ENCODE measurements around the gene ZMYND8.
A peak's percentile ranks its signal among the peaks of the same experiment; 100 is the strongest.
"Not testable (repeated sequence)": the region's sequence is repeated elsewhere in the genome, so short reads cannot be mapped to it uniquely, and the experiment has no call there.

ZMYND8 gene

DNA sequence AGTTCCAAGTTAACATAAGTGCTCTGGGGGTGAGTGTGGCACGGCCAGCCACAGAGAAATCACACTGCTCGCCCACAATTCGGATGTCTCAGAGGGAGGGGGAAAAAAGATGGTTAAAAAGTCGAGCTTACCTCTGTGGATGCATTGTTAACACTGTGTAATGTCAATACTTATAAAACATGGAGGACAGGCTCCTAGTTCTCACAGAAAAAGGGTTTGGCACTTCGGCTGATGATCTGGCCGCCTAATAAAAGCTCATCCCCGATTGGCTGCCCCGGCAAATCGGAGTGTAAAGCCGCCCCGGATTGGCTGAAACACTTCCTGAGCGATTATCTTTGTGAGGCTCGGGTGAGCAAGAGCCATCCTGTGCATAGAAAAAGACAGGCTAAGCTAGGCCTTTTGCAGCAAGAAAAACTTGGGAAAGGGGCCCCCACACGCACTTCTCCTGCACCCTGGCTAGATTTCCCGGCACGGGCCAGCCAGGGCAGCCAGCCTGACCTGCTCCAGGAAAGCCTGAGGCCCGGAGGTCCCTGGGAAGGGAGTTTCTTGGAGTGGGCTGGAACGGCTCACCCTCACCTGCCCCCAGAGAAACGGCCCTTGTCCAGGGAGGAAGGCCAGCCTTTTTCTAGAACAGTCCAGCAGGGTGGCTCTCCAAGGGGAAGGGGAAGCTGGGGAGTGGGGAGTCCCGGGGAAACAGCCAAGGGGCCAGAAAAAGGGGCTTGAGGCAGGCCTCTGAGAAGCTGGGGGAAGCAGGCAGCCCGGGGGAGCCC is at the start of gene ZMYND8:
ZMYND8 (minus strand) TSS at position 174 of the 770 bp plus-strand sequence; CDS start at position 145, 29 bp downstream.
- DNase-seq = peak; percentile 100

DNA sequence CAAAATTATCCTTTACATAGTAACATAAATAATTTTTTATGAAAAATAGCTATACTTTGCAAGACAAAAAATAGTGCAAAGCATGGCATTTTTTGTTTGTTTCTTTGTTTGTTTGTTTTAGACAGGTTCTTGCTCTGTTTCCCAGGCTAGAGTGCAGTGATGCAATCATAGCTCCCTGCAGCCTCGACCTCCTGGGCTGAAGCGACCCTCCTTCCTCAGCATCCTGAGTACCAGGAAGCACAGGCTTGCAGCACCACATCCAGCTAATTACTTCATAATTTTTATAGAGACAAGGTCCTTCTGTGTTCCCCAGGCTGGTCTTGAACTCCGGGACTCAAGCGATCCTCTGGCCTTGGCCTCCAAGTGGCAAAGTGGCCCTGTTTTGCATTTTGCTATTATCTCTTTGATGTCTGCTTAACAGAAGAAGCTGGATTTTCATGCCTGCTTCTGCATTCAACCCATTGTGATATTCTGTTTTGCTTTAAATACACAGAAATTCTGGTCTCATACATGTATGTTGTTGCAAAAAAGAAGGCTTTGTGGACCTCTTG is 49.4 kb upstream of the ZMYND8 start:
- DNase-seq = no peak

DNA sequence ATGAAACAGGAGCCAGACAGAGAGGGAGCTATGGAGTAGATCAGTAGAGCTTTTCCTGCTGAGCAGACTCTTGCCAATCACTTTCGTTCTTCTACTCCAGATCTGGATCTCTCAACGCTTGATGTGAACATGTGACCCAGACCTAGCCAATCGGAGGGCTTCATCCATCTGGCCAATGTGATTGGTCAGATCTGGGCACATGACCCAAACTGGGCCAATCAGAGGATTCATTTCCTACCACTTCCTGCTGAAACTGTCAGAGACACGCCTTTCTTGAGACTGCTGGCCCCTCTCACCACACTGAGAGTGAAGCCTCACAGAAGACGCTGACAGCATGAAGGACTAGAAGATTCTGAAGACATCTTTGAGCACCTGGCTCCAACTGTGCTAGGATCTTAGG is 44.2 kb upstream of the ZMYND8 start:
- DNase-seq = no peak

DNA sequence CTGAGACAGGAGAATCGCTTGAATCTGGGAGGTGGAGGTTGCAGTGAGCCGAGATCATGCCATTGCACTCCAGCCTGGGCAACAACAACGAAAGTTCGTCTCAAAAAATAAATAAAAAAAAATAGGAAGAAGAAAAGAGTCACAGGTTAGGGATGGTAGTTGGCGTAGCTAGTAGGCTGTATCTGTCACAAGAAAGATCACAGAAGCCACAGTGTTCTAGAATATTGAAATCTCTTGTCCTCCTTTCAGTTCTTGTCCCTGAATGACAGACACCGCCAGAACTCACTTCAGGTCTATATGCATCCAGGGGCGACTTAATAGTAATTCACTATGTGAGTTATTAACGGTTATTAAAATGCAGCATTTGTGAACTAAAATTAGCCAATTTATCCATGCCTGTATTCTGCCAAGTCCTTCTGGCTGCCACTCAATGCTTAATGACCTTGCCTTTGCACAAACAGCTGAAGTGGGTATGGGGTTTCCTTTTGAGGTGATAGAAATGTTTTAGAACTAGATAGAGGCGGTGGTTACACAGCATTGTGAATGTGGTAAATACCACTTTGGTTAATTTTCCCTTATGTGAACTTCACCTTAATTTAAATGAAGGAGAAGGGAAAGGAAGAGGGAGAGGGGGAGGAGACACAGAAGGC is 41.3 kb upstream of the ZMYND8 start:
- no peak for DNase-seq

DNA sequence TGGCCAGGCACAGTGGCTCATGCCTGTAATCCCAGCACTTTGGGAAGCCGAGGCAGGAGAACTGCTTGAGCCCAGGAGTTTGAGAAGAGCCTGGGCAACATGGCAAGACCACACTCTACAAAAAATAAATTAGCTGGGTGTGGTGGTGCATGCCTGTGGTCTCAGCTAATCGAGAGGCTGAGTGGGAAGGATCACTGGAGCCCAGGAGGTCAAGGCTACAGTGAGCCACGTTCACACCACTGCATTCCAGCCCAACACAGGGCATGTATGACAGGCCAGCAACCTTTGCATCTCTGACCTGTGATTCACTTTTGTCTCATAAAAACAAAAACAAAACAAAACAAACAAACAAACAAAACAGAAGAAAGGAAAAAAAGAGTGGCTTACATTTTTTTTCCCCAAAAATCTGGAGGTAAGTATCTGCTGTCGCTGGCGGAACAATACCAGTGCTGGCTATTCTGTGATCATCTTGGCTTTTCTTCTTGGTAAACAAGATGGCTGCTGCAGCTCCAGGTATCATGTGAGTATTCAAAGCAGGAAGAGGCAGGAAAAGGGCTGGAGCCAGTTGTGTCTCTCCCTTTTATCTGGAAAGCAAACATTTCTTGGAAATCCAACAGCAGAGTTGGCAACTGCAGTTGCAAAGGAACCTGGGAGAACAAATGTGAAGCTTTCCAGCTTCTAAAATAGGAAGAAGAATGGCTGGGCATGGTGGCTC is 40.4 kb upstream of the ZMYND8 start:
- DNase-seq = no peak

DNA sequence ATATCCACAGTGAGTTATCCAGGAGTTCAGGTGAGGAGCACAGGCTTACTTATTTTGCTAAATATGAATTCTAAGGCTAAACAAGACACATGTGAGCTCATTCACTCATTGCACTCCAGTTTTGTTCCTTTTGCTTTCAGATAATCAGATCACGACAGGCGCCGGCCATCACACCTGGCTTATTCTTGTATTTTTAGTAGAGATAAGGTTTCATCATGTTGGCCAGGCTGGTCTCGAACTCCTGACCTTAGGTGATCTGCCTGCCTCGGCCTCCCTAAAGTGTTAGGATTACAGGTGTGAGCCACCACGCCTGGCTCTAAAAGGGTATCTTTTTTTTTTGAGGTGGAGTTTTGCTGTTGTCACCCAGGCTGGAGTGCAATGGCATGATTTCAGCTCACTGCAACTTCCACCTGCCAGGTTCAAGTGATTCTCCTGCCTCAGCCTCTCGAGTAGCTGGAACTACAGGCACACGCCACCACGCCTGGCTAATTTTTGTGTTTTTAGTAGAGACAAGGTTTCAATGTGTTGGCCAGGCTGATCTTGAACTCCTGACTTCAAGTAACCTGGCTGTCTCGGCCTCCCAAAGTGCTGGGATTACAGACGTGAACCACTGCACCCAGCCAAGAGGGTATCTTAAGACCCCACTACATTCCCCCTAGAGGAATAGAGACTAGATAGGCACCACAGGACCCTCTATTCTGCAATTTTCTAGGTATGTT is 37.5 kb upstream of the ZMYND8 start:
- not testable (repeated sequence) for DNase-seq

DNA sequence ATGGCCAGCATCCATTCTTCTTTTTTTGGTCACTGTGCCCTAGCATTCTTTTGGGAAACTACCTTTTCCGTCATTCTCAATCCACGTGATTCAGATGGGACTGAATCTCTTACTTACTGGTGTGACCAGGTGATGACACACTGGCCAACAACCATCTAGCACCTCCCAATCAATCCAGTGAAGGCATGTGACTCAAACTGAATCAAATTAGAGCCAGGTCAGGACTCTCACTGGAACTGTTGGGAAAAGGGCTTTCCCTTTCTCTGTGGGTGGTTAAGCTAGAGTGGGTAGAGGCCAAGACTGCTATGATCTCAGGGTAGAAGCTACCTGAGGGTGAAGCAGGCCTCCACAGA is 36.2 kb upstream of the ZMYND8 start:
- DNase-seq = no peak

DNA sequence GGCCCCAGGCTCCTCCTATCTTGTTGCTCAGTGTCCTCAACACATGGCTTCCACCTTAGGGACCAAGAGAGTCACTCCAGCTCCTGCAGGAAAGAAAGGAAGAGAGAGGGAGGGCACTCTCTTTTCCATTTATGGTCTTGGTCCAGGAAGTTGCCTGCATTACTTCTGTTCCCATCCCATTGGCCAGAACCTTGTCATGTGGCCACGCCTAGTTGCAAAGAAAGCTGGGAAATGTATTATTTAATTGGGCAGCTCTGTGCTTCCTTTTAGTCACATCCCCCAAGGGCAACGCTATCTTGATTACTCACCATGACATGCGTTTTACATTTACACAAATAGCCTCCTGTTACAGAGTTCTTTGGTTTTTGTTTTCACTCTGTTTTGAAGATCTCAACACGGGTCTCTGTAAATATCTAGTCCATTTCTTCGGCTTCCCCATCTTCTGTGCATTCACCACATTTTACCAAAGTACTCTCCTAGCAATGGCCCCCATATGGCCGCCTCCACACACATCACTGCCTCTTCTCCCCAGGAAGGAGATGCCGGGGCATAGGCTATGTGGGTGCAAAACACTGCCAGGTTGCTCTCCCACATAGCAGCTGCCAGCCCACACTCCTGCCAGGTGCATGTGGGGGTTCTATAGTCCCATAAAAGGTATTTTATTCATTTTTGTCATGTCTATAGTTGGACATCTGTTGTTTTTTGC is 35.7 kb upstream of the ZMYND8 start:
- no peak for DNase-seq

DNA sequence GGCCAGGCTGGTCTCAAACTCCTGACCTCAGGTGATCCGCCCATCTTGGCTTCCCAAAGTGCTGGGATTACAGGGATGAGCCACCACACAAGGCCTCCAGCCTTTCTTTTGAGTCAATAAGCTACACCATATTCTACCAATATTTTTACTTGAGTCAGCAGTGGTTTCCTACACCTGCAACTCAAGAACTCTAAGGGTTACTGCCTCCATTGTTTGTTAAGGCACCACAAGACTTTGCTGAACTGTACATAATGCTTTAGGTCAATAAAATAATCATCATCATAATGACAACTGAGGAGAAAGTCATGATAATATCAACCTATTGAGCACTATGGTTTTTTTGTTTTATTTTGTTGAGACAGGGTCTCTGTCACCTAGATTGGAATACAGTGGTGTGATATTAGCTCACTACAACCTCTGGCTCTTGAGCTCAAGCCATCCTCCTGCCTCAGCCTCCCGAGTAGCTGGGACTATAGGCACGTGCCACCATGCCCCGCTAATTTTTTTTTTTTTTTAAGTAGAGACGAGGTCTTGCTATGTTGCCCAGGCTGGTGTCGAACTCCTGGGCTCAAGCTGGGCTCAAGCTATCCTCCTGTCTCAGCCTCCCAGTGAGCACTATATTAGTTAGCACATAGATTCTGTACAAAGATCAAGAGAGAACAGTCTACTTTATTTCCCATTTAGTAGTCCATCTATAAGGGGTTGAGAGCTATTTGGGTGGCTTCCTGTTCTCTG is 34.9 kb upstream of the ZMYND8 start:
- DNase-seq = no peak

DNA sequence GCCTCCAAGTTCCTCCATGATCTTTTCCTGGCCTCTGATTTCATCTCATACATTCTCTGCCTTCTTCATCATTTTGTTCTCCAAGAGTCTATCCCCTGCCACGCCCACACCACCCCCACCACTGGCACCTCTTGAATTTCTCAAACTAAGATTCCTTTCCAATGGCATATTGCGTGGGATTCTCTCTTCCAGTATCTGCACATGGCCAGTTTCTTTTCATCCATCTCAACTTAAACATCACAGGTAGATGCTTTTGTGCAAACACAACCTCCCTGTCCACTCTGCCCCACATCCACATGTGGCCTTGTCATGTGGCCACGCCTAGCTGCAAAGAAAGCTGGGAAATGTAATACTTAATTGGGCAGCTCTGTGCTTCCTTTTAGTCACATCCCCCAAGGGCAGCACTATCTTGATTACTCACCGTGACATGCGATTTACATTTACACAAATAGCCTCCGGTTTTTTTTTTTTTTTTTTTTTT is 33.4 kb upstream of the ZMYND8 start:
- no peak for DNase-seq

DNA sequence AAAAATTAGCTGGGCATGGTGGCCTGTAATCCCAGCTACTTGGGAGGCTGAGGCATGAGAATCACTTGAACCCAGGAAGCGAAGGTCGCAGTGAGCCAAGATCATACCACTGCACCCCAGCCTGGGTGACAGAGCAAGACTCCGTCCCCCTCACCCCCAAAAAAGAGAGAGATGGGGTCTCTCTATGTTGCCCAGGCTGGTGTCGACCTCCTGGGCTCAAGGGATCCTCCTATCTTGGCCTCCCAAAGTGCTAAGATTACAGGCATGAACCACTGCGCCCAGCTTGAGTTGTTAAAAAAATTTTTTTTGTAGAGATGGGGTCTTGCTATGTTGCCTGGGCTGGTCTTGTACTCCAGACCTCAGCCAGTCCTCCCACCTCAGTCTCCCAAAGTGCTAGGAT is 29.5 kb upstream of the ZMYND8 start:
- DNase-seq = not testable (repeated sequence)

DNA sequence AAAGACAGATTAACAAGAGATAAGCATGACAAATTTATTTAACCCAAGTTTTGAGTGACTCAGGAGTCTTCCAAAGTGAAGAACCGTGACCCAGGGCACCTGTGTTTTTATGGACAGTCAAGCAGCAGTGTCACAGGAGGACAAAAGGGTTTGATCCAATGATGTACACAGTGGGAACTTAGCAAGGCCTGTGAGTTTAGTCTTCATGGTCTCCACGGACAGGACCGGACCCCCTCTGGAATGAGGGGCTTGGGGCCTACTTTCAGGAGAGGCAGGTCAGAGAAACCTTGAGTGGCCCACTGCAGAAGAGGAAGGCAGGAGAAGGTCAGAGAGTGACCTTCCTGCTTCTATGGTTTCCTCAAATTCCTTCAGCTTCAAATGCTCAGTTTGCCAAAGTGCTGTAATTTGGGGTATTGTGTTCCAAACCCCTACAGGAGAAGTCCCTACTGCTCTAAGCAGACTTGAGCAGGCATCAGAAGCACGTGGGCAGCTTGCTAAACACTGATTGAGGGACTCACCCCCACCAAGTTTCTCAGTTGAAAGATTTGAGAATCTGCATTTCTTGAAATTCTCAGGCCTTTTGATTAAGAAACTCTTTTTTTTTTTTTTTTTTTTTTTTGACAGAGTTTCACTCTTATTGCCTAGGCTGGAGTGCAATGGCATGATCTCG is 26.4 kb upstream of the ZMYND8 start:
- no peak for DNase-seq

DNA sequence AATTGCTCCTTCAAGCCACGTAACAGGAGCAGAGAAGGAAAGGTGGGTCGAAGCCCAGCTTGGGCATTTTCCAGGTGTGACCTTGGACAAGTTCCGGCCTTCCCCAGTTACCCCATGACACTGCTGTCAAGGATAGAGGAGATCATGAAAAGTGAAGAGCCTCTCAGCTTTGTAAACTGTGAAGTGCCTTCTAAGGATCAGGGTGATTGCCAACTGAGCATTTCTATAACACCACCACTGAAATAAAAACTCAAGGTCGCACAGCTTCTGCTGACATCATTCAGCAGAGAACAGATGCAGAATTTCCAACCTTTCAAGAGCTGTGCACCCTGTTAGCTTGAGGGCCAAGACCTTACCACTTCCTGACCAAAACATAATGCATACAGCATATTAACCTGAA is 24.0 kb upstream of the ZMYND8 start:
- DNase-seq = no peak

DNA sequence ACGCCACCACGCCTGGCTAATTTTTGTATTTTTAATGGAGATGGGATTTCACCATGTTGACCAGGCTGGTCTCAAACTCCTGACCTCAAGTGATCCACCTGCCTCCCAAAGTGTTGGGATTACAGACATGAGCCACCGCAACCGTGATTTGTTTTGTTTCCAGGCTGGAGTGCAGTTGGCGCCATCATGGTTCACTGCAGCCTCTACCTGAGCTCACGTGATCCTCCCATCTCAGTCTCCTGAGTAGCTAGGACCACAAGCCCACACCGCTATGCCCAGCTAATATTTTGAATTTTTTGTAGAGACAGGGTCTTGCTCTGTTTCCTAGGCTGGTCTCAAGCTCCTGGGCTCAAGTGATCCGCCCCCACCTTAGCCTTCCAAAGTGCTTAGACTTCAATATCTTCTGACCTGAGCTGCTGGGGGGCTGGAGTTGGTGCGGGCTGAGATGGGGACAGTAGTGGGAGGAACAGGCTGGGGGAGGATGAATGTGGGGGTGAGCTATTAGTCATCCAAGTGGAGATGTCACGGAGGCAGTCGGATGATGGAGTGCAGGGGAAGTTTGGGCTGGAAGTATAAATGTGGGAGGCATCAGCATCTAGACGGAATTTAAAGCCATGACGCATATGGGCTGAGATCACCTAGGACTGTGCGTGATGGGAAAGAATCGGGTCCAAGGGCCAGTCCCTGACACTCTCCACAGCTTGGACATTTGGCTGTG is 23.1 kb upstream of the ZMYND8 start:
- DNase-seq = no peak

DNA sequence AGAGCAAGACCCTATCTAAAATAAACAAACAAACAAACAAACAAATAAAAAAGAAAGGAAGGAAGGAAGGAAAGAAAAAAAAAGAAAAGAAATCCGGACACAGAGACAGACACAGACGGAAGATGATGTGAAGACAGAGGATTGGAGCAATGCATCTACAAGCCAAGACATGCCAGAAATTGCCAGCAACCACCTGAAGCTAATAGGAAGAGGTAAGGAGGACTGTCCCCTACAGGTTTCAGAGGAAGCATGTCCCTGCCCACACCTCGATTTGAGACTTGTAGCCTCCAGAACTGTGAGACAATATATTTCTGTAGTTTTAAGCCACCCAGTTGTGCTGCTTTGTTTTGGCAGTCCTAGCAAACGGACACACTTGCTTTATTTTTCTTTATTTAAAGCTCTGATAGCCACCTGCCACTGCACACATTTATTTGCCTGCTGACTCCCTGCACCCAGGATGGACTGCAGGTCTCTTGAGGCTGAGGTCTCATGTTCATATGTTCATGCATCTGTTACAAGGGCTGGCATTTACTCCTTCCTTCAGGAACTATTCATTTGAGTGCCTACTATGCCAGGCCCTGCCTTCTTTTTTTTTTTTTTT is 20.7 kb upstream of the ZMYND8 start:
- DNase-seq = no peak

DNA sequence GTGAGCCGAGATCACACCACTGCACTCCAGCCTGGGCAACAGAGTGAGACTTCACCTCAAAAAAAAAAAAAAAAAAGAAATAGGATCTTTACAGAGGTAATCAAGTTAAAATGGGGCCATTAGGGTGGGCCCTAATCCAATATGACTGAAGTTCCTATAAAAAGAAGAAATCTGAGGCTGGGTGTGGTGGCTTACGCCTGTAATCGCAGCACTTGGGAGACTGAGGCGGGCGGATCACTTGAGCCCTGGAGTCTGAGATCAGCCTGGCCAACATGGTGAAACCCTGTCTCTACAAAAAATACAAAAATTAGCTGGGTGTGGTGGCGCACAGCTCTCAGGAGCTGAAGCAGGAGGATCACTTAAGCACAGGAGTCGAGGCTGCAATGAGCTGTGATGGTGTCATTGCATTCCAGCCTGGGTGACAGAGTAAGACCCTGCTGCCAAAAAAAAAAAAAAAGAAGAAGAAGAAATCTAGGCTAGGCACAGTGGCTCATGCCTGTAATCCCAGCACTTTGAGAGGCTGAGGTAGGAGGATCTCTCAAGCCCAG is 19.7 kb upstream of the ZMYND8 start:
- DNase-seq = not testable (repeated sequence)

DNA sequence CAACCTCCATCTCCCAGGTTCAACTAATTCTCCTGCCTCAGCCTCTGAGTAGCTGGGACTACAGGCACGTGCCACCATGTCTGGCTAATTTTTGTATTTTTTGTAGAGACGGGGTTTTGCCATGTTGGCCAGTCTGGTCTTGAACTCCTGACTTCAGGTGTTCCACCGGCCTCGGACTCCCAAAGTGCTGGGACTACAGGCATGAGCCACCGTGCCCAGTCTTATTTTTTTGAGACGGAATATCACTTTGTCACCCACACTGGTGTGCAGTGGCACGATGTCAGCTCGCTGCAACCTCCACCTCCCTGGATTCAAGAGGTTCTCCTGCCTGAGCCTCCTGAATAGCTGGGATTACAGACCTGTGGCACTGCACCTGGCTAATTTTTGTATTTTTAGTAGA is 17.6 kb upstream of the ZMYND8 start:
- not testable (repeated sequence) for DNase-seq

DNA sequence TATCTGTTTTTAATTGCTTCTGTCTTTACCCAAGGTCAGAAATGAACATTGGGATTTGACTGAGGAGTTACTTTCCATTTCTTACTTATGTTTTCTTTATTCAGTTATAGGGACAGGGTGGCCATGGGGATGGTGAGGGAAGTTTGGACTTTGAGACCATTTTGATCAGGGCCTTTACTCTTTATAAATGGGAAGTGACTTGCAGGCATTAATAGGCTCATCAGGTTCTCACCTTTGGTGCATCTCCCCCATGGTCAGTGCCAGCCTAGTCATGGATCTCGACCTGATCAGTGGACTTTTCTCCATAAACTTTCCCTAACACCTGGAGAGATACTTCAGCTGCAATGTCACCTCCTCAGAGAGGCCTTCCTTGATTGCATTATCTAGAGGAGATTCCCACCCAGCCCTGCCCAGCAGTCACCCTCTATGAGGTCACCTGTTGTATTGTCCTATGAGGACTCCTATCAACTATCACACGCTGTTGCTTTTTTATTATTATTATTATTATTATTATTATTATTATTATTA is 16.8 kb upstream of the ZMYND8 start:
- DNase-seq = no peak
